Stimulated activated CD8-positive, alpha-beta memory T cell treated with anti-CD3 and anti-CD28 coated beads, Interleukin-7, amount 100 ng/mL, for 24 hours (primary cell): Measurements from ENCODE around the gene KLK7.
"Not testable (repeated sequence)": the region's sequence is repeated elsewhere in the genome, so short reads cannot be mapped to it uniquely, and the experiment has no call there.

ENCODE experiments used
- DNase-seq: peaks from one replicate; pipeline ENCODE4 v3.0.0-alpha.2; 2020; ENCODE audit warnings: low read depth

KLK7 gene

GRCh38 chr19:51010066-51010795, 26.5 kb upstream of the KLK7 start:
- DNase-seq: no peak

GRCh38 chr19:51009061-51009891, 25.6 kb upstream of the KLK7 start:
- DNase-seq: no peak

GRCh38 chr19:51007488-51007887, 23.8 kb upstream of the KLK7 start:
- no peak for DNase-seq

GRCh38 chr19:51006406-51006805, 22.7 kb upstream of the KLK7 start:
- DNase-seq: no peak

GRCh38 chr19:51005248-51005647, 21.5 kb upstream of the KLK7 start:
- no peak for DNase-seq

- no peak for DNase-seq
Measured at GRCh38 chr19:51003316-51003715, 19.6 kb upstream of the KLK7 start.

GRCh38 chr19:51002542-51003311, 19.0 kb upstream of the KLK7 start:
- DNase-seq: no peak

GRCh38 chr19:51002089-51002532, 18.4 kb upstream of the KLK7 start:
- DNase-seq: no peak

- DNase-seq: no peak
Measured at GRCh38 chr19:51001515-51001914, 17.8 kb upstream of the KLK7 start, which contains the start of gene KLK8. Gene KLK8 (minus strand): TSS chr19:51001604. CDS start chr19:51001167, 437 bp downstream.

- no peak for DNase-seq
Measured at GRCh38 chr19:51000981-51001380, 17.3 kb upstream of the KLK7 start.

- DNase-seq: no peak
Measured at GRCh38 chr19:51000426-51000825, 16.7 kb upstream of the KLK7 start.

GRCh38 chr19:50998686-50999085, 15.0 kb upstream of the KLK7 start:
- DNase-seq: no peak

GRCh38 chr19:50998061-50998460, 14.3 kb upstream of the KLK7 start:
- DNase-seq: no peak

GRCh38 chr19:50994129-50994528, 10.4 kb upstream of the KLK7 start:
- no peak for DNase-seq

GRCh38 chr19:50992666-50993035, 8.9 kb upstream of the KLK7 start:
- DNase-seq: no peak

GRCh38 chr19:50984416-50984815, 699 bp upstream of the KLK7 start:
- not testable (repeated sequence) for DNase-seq

GRCh38 chr19:50982186-50982585, 1.5 kb downstream of the KLK7 start:
- DNase-seq: no peak

- no peak for DNase-seq
Measured at GRCh38 chr19:50981587-50982146, 2.0 kb downstream of the KLK7 start.

- no peak for DNase-seq
Measured at GRCh38 chr19:50980208-50980607, 3.5 kb downstream of the KLK7 start.

- DNase-seq: no peak
Measured at GRCh38 chr19:50979758-50980157, 4.0 kb downstream of the KLK7 start.

- DNase-seq: no peak
Measured at GRCh38 chr19:50978772-50979390, 4.8 kb downstream of the KLK7 start.

GRCh38 chr19:50977626-50978025, 6.1 kb downstream of the KLK7 start:
- DNase-seq: no peak
